HG03442 (cell line): ENCODE results near the gene DLG5.

Experiments
- ATAC-seq: cut with Tn5 transposase; IDR thresholded peaks from one replicate; pipeline ENCODE4 v1.9.1; 2021; ENCODE audit warnings: mild to moderate bottlenecking, moderate library complexity; ENCODE audit not compliant: unreplicated experiment

The DLG5 gene

GRCh38 chr10:77892021-77892739 is 34.4 kb downstream of the DLG5 start:
- ATAC-seq = no peak

GRCh38 chr10:77890097-77890496 is 36.5 kb downstream of the DLG5 start:
- ATAC-seq = no peak

- no peak for ATAC-seq
Observed at GRCh38 chr10:77889277-77889903, 37.2 kb downstream of the DLG5 start.

- ATAC-seq = no peak
Observed at GRCh38 chr10:77888356-77888703, 38.2 kb downstream of the DLG5 start.

GRCh38 chr10:77887631-77888355 is 38.8 kb downstream of the DLG5 start:
- no peak for ATAC-seq

GRCh38 chr10:77886795-77887355 is 39.7 kb downstream of the DLG5 start:
- no peak for ATAC-seq

GRCh38 chr10:77884181-77884580 is 42.4 kb downstream of the DLG5 start:
- no peak for ATAC-seq

- ATAC-seq = no peak
Observed at GRCh38 chr10:77881636-77882035, 44.9 kb downstream of the DLG5 start.

- no peak for ATAC-seq
Observed at GRCh38 chr10:77881222-77881621, 45.3 kb downstream of the DLG5 start.

GRCh38 chr10:77879710-77880109 is 46.8 kb downstream of the DLG5 start:
- no peak for ATAC-seq

GRCh38 chr10:77879065-77879464 is 47.5 kb downstream of the DLG5 start:
- no peak for ATAC-seq

- peak; percentile 44 for ATAC-seq
Observed at GRCh38 chr10:77877441-77878344, 48.9 kb downstream of the DLG5 start.

- ATAC-seq = no peak
Observed at GRCh38 chr10:77875730-77876129, 50.8 kb downstream of the DLG5 start.

GRCh38 chr10:77874872-77875271 is 51.7 kb downstream of the DLG5 start:
- no peak for ATAC-seq

GRCh38 chr10:77873536-77874380 is 52.8 kb downstream of the DLG5 start:
- peak; percentile 86 for ATAC-seq

- ATAC-seq = no peak
Observed at GRCh38 chr10:77872947-77873535, 53.5 kb downstream of the DLG5 start.

- no peak for ATAC-seq
Observed at GRCh38 chr10:77872151-77872946, 54.2 kb downstream of the DLG5 start.

- no peak for ATAC-seq
Observed at GRCh38 chr10:77869626-77870420, 56.7 kb downstream of the DLG5 start.
